Esophagus squamous epithelium (tissue), 4 donors: ENCODE data around the gene PRKCA.

Source experiments
- CTCF ChIP-seq, 6 experiments: fragments of 450-650 bp in 4 of 6; fragments of 200-600 bp in 2 of 6; sonication (generic) in 2 of 6; IDR thresholded peaks; one replicate each; pipeline ENCODE4 v1.5.1; 2016 to 2019; ENCODE audit warnings: antibody characterized with exemption in 6 of 6, mild to moderate bottlenecking in 4 of 6, moderate library complexity in 4 of 6
- POLR2A ChIP-seq, 4 donors: fragments of 450-650 bp; IDR thresholded peaks; one replicate each; pipeline ENCODE4 v1.6.1; 2017; ENCODE audit warnings: antibody characterized with exemption in 4 of 4, mild to moderate bottlenecking in 4 of 4, moderate library complexity in 3 of 4

DNA sequence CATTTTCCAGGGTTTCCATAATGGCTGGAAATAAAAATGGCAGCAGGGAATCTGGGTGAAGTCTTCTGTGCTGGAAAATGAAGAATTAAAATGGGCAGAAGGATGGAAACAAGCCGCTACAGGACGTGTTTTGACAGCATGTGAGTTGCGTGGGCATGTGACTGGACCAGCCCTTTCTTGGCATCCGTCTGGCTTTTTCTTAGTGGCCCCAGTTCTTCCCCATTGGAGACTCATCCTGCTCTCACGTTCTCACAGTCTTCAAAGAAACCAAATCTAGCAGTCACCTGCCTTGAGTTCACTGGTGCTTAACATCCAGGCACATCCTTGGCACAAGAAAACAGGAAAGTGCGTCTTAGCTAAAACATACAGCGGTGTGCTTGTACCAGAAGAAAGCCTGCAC lies 352.4 kb downstream of the PRKCA start:
- no peak for TF ChIP-seq POLR2A (IDR thresholded peaks at IDR 0.05)
- no peak for TF ChIP-seq CTCF (IDR thresholded peaks at IDR 0.05)
